GM12873 (cell line): ENCODE measurements around the gene ARL2BP.

ENCODE experiments used
- TF ChIP-seq, protein P1 (sequence below): IDR thresholded peaks from 2 replicates; pipeline ENCODE4 v1.5.1; 2012; ENCODE audit warnings: low read depth, mild to moderate bottlenecking, moderate library complexity, low read length, control low read depth; ENCODE audit not compliant: insufficient read depth; ENCODE audit errors: missing control alignments

ARL2BP gene

DNA sequence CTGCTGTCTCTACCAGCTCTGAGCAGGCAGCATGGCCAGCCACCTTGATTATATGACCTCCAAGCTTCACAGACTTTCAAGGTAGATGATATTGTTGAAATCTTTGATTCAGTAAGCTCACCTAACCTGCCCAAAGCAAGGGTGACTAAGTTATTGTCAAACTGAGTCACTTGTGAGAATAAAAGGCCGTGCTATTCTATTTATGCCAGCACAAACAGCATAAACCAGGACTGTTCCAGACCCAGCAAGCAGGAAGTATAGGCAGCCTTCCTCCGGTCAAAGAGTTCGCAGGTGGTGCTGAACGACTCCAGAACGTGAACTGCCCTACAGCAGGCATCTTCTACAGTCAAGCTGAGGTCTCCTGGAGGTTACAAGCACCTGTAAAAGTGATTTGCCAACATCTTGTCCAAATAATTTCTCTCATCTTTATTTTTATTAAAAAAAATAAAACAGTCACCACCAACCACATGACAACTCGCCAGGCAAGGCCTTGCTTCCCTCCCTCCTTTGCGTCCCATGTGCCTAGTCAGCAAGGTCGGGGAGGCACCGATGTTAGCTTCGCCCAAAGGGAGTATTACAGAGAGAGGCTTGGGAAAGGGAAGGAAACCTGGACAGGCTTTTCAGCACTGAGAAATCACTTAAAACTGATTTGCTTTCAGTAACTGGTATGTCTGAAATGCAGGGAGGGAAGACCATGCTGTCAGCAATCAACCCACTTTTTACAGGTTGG, 10.8 kb downstream of the ARL2BP start:
- TF ChIP-seq, protein P1, sequence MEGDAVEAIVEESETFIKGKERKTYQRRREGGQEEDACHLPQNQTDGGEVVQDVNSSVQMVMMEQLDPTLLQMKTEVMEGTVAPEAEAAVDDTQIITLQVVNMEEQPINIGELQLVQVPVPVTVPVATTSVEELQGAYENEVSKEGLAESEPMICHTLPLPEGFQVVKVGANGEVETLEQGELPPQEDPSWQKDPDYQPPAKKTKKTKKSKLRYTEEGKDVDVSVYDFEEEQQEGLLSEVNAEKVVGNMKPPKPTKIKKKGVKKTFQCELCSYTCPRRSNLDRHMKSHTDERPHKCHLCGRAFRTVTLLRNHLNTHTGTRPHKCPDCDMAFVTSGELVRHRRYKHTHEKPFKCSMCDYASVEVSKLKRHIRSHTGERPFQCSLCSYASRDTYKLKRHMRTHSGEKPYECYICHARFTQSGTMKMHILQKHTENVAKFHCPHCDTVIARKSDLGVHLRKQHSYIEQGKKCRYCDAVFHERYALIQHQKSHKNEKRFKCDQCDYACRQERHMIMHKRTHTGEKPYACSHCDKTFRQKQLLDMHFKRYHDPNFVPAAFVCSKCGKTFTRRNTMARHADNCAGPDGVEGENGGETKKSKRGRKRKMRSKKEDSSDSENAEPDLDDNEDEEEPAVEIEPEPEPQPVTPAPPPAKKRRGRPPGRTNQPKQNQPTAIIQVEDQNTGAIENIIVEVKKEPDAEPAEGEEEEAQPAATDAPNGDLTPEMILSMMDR = no peak

DNA sequence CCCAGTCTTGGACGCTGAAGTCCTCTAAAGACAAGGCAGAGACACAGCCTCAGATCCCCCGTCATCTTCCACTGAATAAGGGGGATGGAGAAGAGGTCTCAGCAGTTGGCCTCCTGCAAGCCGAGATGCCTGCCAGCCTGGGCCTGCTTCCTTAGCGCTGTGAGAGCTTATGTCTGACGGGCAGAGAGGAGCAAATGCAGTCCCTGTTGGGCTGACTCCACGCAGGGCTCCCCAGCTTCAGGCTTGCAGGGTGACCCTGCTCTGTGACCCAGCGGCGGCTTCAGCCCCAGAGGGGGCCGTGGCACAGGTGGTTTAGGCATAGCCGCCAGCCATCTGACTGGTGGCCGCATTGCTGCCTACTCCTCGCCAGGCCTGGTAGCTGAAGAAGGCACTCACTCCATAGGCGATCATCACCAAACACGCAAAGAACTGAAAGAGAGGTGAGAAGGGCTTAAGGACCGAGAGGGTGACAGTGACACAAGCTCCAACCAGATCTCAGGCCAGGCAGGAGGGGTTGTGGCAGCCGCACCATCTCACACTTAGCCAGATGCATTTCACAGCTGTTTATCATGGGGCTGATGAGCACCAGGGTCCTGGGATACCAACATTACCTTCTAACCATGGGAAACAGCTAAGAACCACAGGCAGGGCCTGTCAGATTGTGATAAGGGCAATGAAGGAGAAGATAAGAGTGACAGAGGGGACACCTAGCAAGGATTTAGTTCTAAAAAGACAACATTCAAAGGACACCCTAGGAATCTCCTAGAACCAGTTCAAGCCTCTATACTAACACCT, 11.7 kb downstream of the ARL2BP start:
- TF ChIP-seq, protein P1 = no peak

DNA sequence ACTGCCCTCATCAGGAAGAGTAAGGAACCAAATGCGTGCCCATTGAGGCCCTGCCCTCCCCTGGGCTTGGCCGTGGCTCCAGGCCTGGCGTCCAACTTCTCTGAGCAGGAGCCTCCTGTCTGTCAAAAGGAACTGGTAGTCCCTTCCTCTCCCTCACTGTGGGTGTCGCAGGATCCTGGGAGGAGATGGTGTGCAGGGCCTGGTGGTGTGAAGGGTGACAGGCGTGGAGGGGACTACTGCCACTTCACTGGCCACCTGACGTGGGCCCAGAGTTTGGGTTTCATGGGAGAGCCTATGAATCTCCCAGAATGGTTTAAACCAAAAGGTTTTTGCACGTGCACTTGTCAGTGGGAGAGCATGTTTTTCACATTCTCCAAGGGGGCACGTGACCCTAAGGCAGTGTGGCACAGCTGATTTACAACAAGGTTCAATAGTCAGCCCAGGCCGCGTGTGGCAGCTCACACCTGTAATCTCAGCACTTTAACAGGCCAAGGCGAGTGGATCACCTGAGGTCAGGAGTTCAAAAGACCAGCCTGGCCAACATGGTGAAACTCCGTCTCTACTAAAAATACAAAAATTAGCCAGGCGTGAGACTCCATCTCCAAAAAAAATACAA, 12.5 kb downstream of the ARL2BP start:
- TF ChIP-seq, protein P1 = no peak

DNA sequence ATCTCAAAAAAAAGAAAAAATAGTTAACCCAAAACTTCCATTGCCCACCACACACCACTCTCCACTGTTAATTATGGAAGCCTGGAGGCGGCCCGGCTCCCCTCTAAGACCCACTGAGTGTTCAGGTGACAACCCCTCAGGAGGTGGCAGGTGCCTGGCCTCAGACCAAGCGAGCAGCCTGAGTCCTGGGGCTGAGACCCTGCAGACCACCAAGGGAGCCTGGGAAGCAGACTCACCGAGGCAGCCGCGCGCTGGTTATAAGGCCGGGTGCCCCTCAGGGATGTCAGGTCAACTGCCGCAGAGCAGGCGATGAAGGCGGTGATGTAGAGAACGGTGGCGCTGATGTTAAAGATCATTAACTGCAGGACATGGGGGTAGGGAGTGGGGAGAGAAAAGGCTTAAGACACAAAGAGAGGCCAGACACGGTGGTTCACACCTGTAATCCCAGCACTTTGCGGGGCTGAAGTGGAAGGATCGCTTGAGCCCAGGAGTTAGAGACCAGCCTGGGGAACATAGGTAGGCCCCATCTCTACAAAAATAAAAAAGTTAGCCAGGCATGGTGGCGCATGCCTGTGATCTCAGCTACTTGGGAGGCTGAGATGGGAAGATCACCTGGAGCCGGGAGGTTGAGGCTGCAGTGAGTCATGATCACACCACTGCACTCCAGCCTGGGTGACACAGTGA, 13.3 kb downstream of the ARL2BP start:
- TF ChIP-seq, protein P1 = no peak

DNA sequence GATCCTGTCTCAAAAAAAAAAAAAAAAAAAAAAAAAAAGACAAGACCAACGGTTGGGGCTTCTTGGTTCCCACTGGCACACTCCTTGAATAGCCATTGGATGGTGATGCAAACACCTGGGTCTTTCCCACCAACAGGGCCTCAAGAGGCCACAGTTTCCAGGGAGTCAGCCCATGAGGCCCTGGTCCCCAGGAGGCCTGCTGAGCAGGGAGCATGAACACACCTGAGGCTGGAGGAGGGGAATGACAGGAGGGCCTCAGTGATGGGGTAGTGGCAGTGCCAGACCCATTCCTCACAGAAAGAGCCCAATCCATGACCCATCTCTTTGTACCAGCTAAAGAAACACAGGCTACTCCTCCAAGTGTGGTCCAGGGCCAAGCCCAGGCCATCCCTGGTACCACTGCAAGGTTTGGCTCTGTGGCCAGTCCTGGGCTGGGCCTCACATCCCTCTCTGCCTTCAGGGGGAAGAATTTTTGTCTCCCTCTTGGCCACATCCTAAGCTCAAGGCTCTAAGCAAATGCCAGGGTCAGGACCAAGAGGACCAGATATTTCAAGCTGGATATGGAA, 13.9 kb downstream of the ARL2BP start:
- TF ChIP-seq, protein P1 = no peak

DNA sequence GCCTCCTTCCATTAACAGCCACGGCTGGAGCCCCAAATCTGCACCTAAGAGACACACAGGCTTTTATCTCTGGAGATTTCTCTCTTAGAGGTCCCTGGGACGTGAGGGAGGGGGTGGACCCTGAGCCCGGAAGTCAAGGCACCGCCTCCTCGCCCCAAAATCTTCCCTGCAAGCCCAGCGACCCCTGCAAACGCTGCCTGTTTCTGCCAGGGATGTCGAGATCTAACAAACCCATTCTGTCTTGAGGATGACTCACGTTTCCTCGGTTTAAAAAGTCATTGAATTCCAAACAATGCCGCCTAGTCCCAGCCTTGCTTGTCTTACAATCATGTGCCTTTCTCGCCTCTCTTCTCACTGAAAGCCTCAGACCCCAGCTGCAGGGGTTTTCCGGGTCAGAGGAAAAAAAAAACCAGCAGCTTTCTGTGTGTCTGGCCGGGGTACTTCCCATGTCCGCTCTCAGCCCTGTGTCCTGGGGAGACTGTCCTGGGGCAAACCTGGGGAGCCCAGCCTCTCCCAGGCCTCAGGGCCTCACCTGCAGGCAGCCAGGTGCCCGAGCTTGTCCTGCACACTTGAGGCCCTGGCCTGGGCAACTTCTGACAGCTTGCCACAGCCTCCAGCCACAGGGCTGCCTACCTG, 15.4 kb downstream of the ARL2BP start:
- TF ChIP-seq, protein P1 = no peak
